H1 (cell line): ENCODE results near the gene ARHGEF26. TPM values are rescaled to one million over a fixed set of nuclear protein-coding genes. Genes with fewer than 3 reads are reported as not detected.
A peak's percentile ranks its signal among the peaks of the same experiment; 100 is the strongest.

Experiments
- CTCF ChIA-PET: fragments of 300-600 bp; sonication (Branson Sonifier 250); formaldehyde crosslinking; loops from one replicate; lab custom pipeline; 2021; ENCODE audit not compliant: partially characterized antibody; lab: Charles Lee
- POLR2A ChIA-PET: fragments of 300-600 bp; sonication (Branson Sonifier 250); formaldehyde crosslinking; loops from one replicate; lab custom pipeline; 2021; ENCODE audit warnings: inconsistent platforms; ENCODE audit not compliant: partially characterized antibody; lab: Charles Lee
- DNase-seq, 2 experiments: peaks; one replicate each; pipeline versions ENCODE4 v3.0.0 to v3.0.0-alpha.2; 2010 to 2022; ENCODE audit warnings: low spot score in 2 of 2, low read depth in 1 of 2, mixed read lengths in 1 of 2
- FAIRE-seq: peaks from 2 replicates; lab custom pipeline; 2011; peaks lifted over from hg19 to GRCh38; lab: Jason Lieb, UNC
- H2AFZ ChIP-seq: 2 replicates; pipeline ENCODE4 v1.8.1; 2012; ENCODE audit warnings: low read length, inconsistent platforms
- H2AK5ac ChIP-seq: 2 replicates; pipeline ENCODE4 v1.6.1; 2013; ENCODE audit warnings: low read depth, low read length
- H2BK120ac ChIP-seq: replicated peaks from 2 replicates; pipeline ENCODE3; 2013; ENCODE audit warnings: low read depth, low read length, inconsistent platforms
- H2BK12ac ChIP-seq: 2 replicates; pipeline ENCODE4 v1.6.1; 2013; ENCODE audit warnings: low read depth, low read length
- H2BK15ac ChIP-seq: 2 replicates; pipeline ENCODE4 v1.6.1; 2013; ENCODE audit warnings: low read length
- H2BK20ac ChIP-seq: 2 replicates; pipeline ENCODE4 v1.6.1; 2013; ENCODE audit warnings: low read length
- H2BK5ac ChIP-seq: 2 replicates; pipeline ENCODE4 v1.6.1; 2013; ENCODE audit warnings: low read depth, low read length
- H3K14ac ChIP-seq: 2 replicates; pipeline ENCODE4 v1.6.1; 2013; ENCODE audit warnings: inconsistent platforms; ENCODE audit not compliant: insufficient read length
- H3K18ac ChIP-seq: 2 replicates; pipeline ENCODE4 v1.6.1; 2013; ENCODE audit warnings: low read length; ENCODE audit errors: extremely low read depth
- H3K23ac ChIP-seq: 2 replicates; pipeline ENCODE4 v1.6.1; 2013; ENCODE audit warnings: inconsistent platforms; ENCODE audit not compliant: insufficient read length
- H3K23me2 ChIP-seq: 2 replicates; pipeline ENCODE4 v1.6.1; 2013; ENCODE audit warnings: low read depth, low read length
- H3K27ac ChIP-seq: 2 replicates; pipeline ENCODE4 v1.6.1; 2011; ENCODE audit warnings: low read depth, low read length, inconsistent platforms
- H3K27me3 ChIP-seq, 4 experiments: replicated peaks in 1 of 4; 1 replicate in 1 of 4; 2 replicates in 3 of 4; pipeline versions ENCODE4 v1.6.1 to v1.8.1; 2011 to 2013; ENCODE audit warnings: low read length in 3 of 4, mild to moderate bottlenecking in 3 of 4, inconsistent platforms in 2 of 4, mixed read lengths in 2 of 4, moderate library complexity in 1 of 4; ENCODE audit not compliant: control insufficient read depth in 3 of 4, insufficient read depth in 3 of 4; ENCODE audit errors: extremely low read depth in 1 of 4
- H3K36me3 ChIP-seq, 4 experiments: 2 replicates each; pipeline versions ENCODE4 v1.6.1 to v1.8.1; 2011 to 2013; ENCODE audit warnings: mild to moderate bottlenecking in 4 of 4, low read length in 3 of 4, moderate library complexity in 2 of 4, control low read depth in 1 of 4, inconsistent platforms in 1 of 4; ENCODE audit not compliant: insufficient read depth in 4 of 4, control insufficient read depth in 2 of 4
- H3K4ac ChIP-seq: replicated peaks from 2 replicates; pipeline ENCODE3; 2013; ENCODE audit warnings: low read length, low read depth, mixed read lengths, inconsistent platforms; ENCODE audit not compliant: insufficient read length
- H3K4me1 ChIP-seq, 4 experiments: replicated peaks in 1 of 4; 1 replicate in 1 of 4; 2 replicates in 3 of 4; pipeline versions ENCODE4 v1.6.1 to v1.8.1; 2011 to 2013; ENCODE audit warnings: low read length in 3 of 4, inconsistent platforms in 2 of 4, mixed read lengths in 1 of 4; ENCODE audit not compliant: insufficient read depth in 4 of 4, control insufficient read depth in 3 of 4
- H3K4me2 ChIP-seq, 2 experiments: 2 replicates each; pipeline versions ENCODE4 v1.6.1 to v1.8.1; 2011 to 2013; ENCODE audit warnings: low read depth in 2 of 2, low read length in 2 of 2, control low read depth in 1 of 2, inconsistent platforms in 1 of 2, mild to moderate bottlenecking in 1 of 2; ENCODE audit not compliant: insufficient read depth in 1 of 2
- H3K4me3 ChIP-seq, 4 experiments: fragments of 200-600, 300-600 bp in 1 of 4; sonication (generic), shearing (Covaris generic), sonication (Bioruptor Twin) in 1 of 4; 2 replicates each; pipeline versions ENCODE4 v1.5.1 to v1.8.1; 2011 to 2016; ENCODE audit warnings: low read length in 4 of 4, low read depth in 3 of 4, control low read depth in 2 of 4, inconsistent platforms in 2 of 4, mild to moderate bottlenecking in 2 of 4, mixed read lengths in 1 of 4, moderate library complexity in 1 of 4; ENCODE audit not compliant: insufficient read depth in 2 of 4; ENCODE audit errors: extremely low read depth in 1 of 4
- H3K56ac ChIP-seq: replicated peaks from 2 replicates; pipeline ENCODE3; 2013; ENCODE audit warnings: low read depth, mild to moderate bottlenecking, mixed read lengths, low read length, inconsistent platforms; ENCODE audit not compliant: insufficient read length
- H3K79me1 ChIP-seq: 2 replicates; pipeline ENCODE4 v1.6.1; 2013; ENCODE audit warnings: low read depth, low read length, control low read depth
- H3K79me2 ChIP-seq, 2 experiments: 2 replicates each; pipeline versions ENCODE4 v1.6.1 to v1.8.1; 2012 to 2013; ENCODE audit warnings: low read length in 2 of 2, mild to moderate bottlenecking in 2 of 2, inconsistent platforms in 1 of 2; ENCODE audit not compliant: insufficient read depth in 2 of 2, control insufficient read depth in 1 of 2
- H3K9ac ChIP-seq, 4 experiments: replicated peaks in 1 of 4; 1 replicate in 1 of 4; 2 replicates in 3 of 4; pipeline versions ENCODE4 v1.6.1 to v1.8.1; 2011 to 2013; ENCODE audit warnings: low read depth in 3 of 4, low read length in 3 of 4, control low read depth in 2 of 4, mild to moderate bottlenecking in 2 of 4, moderate library complexity in 2 of 4, inconsistent platforms in 1 of 4; ENCODE audit errors: extremely low read depth in 1 of 4
- H3K9me3 ChIP-seq, 2 experiments: 2 replicates each; pipeline versions ENCODE4 v1.6.1 to v1.8.1; 2012 to 2013; ENCODE audit warnings: mild to moderate bottlenecking in 2 of 2, moderate library complexity in 2 of 2, control low read depth in 1 of 2, inconsistent platforms in 1 of 2, low read depth in 1 of 2, low read length in 1 of 2, mixed read lengths in 1 of 2; ENCODE audit not compliant: insufficient read depth in 2 of 2
- H4K20me1 ChIP-seq, 2 experiments: replicated peaks in 1 of 2; 2 replicates each; pipeline versions ENCODE3 to v1.8.1; 2011 to 2013; ENCODE audit warnings: inconsistent platforms in 2 of 2, low read length in 2 of 2, mild to moderate bottlenecking in 1 of 2; ENCODE audit not compliant: insufficient read depth in 2 of 2, control insufficient read depth in 1 of 2
- H4K5ac ChIP-seq: 2 replicates; pipeline ENCODE4 v1.6.1; 2013; ENCODE audit warnings: low read length, low read depth, mixed read lengths, inconsistent platforms; ENCODE audit not compliant: insufficient read length
- H4K8ac ChIP-seq: 2 replicates; pipeline ENCODE4 v1.8.0; 2013; ENCODE audit warnings: mild to moderate bottlenecking, moderate library complexity, low read length, inconsistent platforms; ENCODE audit not compliant: insufficient read depth; ENCODE audit errors: extremely low read depth
- H4K91ac ChIP-seq: replicated peaks from 2 replicates; pipeline ENCODE3; 2013; ENCODE audit warnings: low read length, mixed read lengths, inconsistent platforms; ENCODE audit not compliant: insufficient read length
- CEBPB ChIP-seq: IDR thresholded peaks from 2 replicates; pipeline ENCODE4 v1.6.1; 2012; ENCODE audit warnings: low read depth, low read length
- CHD1 ChIP-seq: IDR thresholded peaks from 2 replicates; pipeline ENCODE4 v1.6.1; 2012; ENCODE audit warnings: low read depth, low read length, improper control_type of control experiment
- CHD2 ChIP-seq: IDR thresholded peaks from 2 replicates; pipeline ENCODE4 v1.6.1; 2012; ENCODE audit warnings: low read length, improper control_type of control experiment
- JUND ChIP-seq: IDR thresholded peaks from 2 replicates; pipeline ENCODE4 v1.6.1; 2011; ENCODE audit warnings: mild to moderate bottlenecking, improper control_type of control experiment, low read length
- NRF1 ChIP-seq: IDR thresholded peaks from 2 replicates; pipeline ENCODE4 v1.6.1; 2011; ENCODE audit warnings: mild to moderate bottlenecking, low read depth, low read length, improper control_type of control experiment
- RAD21 ChIP-seq, 2 experiments: IDR thresholded peaks in 1 of 2; conservative IDR thresholded peaks in 1 of 2; 2 replicates each; pipeline ENCODE4 v1.6.1; 2011; ENCODE audit warnings: low read depth in 2 of 2, low read length in 2 of 2, improper control_type of control experiment in 1 of 2, inconsistent platforms in 1 of 2, mild to moderate bottlenecking in 1 of 2, moderate library complexity in 1 of 2
- RXRA ChIP-seq: IDR thresholded peaks from 2 replicates; pipeline ENCODE4 v1.6.1; 2011; ENCODE audit warnings: low read depth, mild to moderate bottlenecking, low read length, moderate library complexity; ENCODE audit not compliant: insufficient read depth
- SIRT6 ChIP-seq: IDR thresholded peaks from one replicate; pipeline ENCODE4 v1.7.1; 2012; ENCODE audit warnings: low read length, inconsistent platforms
- SIX5 ChIP-seq: IDR thresholded peaks from 2 replicates; pipeline ENCODE4 v1.6.1; 2011; ENCODE audit warnings: mild to moderate bottlenecking, low read depth, low read length
- SP2 ChIP-seq: IDR thresholded peaks from 2 replicates; pipeline ENCODE4 v1.6.1; 2012; ENCODE audit warnings: mild to moderate bottlenecking, low read length, inconsistent platforms
- SUZ12 ChIP-seq: fragments of 200-600 bp; sonication (generic); IDR thresholded peaks from 2 replicates; pipeline ENCODE4 v1.6.1; 2012; ENCODE audit warnings: mild to moderate bottlenecking, inconsistent platforms, low read length, moderate library complexity, mixed read lengths
- TAF1 ChIP-seq: IDR thresholded peaks from 2 replicates; pipeline ENCODE4 v1.6.1; 2011; ENCODE audit warnings: mild to moderate bottlenecking, low read depth, low read length
- TBP ChIP-seq: IDR thresholded peaks from 2 replicates; pipeline ENCODE4 v1.6.1; 2011; ENCODE audit warnings: low read depth, low read length, improper control_type of control experiment
- TCF12 ChIP-seq: IDR thresholded peaks from 2 replicates; pipeline ENCODE4 v1.6.1; 2011; ENCODE audit warnings: low read depth, mild to moderate bottlenecking, low read length
- WGBS, 2 experiments: shearing (Covaris generic) in 1 of 2; methylation state at CpG; one replicate each; pipeline versions ENCODE4 v1.1.6 to v1.1.7; 2013 to 2015; ENCODE audit warnings: low lambda C conversion rate in 2 of 2, mixed read lengths in 2 of 2, inconsistent platforms in 1 of 2, low coverage in 1 of 2, missing lambda C conversion rate in 1 of 2; ENCODE audit not compliant: insufficient replicate concordance in 2 of 2, insufficient coverage in 1 of 2, insufficient read length in 1 of 2; ENCODE audit errors: extremely low coverage in 1 of 2, missing lambda C conversion rate in 1 of 2; 5-methylcytosine and 5-hydroxymethylcytosine counted together
- polyA plus RNA-seq, 7 experiments: library from polyadenylated mRNA; depleted of rRNA in 3 of 7; stranded (reverse) in 5 of 7; unstranded in 2 of 7; fragments of >200 nt in 5 of 7; fragments of 200-250 nt in 2 of 7; gene quantifications; 1 replicate in 5 of 7; 2 replicates in 1 of 7; 4 replicates in 1 of 7; pipeline versions ENCODE4 v1.2.1 to v1.2.3, GENCODE V29; 2011 to 2013; ENCODE audit warnings: missing spikeins in 2 of 7, mixed read lengths in 2 of 7
- total RNA-seq: library from RNA; stranded (reverse); fragmentation: NEBNext Ultra II Directional; extraction: Animal tissue kit (Norgen Biotek cat#: 25700); gene quantifications from 2 replicates; pipeline ENCODE4 v1.2.1, GENCODE V29; 2021
- TF ChIP-seq, protein P1 (sequence below): IDR thresholded peaks from 2 replicates; pipeline ENCODE4 v1.6.1; 2011; ENCODE audit warnings: low read depth, mild to moderate bottlenecking, low read length; ENCODE audit not compliant: insufficient read depth

ARHGEF26 gene
- total and polyA plus RNA-seq, 2 of the 8 experiments (the other 6 are each of a cell fraction or from before 2014, with no cell fraction given) = 3.1 to 15.6 TPM

- no peak for FAIRE-seq
- TF ChIP-seq RAD21 (IDR thresholded peaks at IDR 0.05 in 1 of 2, conservative IDR thresholded peaks at IDR 0.05 in 1 of 2; ENCODE audit: low read depth in 2 of 2, low read length in 2 of 2) = no peak
- TF ChIP-seq SIX5 = no peak
- no peak for TF ChIP-seq RXRA
- TF ChIP-seq JUND = no peak
- no peak for TF ChIP-seq SIRT6
- TF ChIP-seq TAF1 = no peak
- no peak for TF ChIP-seq TCF12
- TF ChIP-seq NRF1 = no peak
- TF ChIP-seq CEBPB = no peak
- no peak for TF ChIP-seq CHD1
- TF ChIP-seq CHD2 = no peak
- TF ChIP-seq, protein P1, sequence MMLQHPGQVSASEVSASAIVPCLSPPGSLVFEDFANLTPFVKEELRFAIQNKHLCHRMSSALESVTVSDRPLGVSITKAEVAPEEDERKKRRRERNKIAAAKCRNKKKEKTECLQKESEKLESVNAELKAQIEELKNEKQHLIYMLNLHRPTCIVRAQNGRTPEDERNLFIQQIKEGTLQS = no peak
- no peak for TF ChIP-seq SP2
- no peak for TF ChIP-seq SUZ12
- no peak for TF ChIP-seq TBP
Measured at GRCh38 chr3:154123906-154124305, 2.7 kb downstream of the ARHGEF26 start.

More at GRCh38 chr3:154123906-154124305, 2.7 kb downstream of the ARHGEF26 start:
- H3K14ac ChIP-seq = no peak overlapping the region
- ChIA-PET CTCF (interaction anchor here (0.5 to 3.6 kb wide), 3 partner anchors 25 to 187 kb away, joined by 3 to 24 read pairs (median 4); no protein-coding TSS in a partner anchor), POLR2A (no interaction called here)
- H4K8ac ChIP-seq = no peak overlapping the region
- H3K27me3 ChIP-seq = peaks cover 0 to 20% (median 11%) of the 10 kb centered on the region in 4 experiments; a peak in 5 of 7 replicates
- H3K4me1 ChIP-seq = peaks cover 0 to 5% (median 1%) of the 10 kb centered on the region in 4 experiments; a peak in 2 of 7 replicates
- peak overlapping the region in 1 of 4 experiments; percentile 85; a peak in 1 of 8 replicates for H3K4me3 ChIP-seq
- H2BK12ac ChIP-seq = no peak overlapping the region
- H3K4ac ChIP-seq = no peak overlapping the region
- no peaks in the 10 kb centered on the region; the same call in 1 of the 2 replicates for H3K79me1 ChIP-seq
- H3K9me3 ChIP-seq = no peaks in the 10 kb centered on the region
- peaks cover 0 to 5% (median 2%) of the 10 kb centered on the region in 4 experiments; a peak in 1 of 8 replicates for H3K36me3 ChIP-seq
- H2BK5ac ChIP-seq = no peak overlapping the region
- H4K20me1 ChIP-seq = peaks cover 3 to 5% of the 10 kb centered on the region in 2 experiments
- H3K9ac ChIP-seq = no peak overlapping the region
- H3K23ac ChIP-seq = no peak overlapping the region
- H2BK120ac ChIP-seq = no peak overlapping the region
- no peak overlapping the region for H3K18ac ChIP-seq
- H3K27ac ChIP-seq = no peak overlapping the region
- H2AFZ ChIP-seq = no peak overlapping the region
- no peak overlapping the region for H3K56ac ChIP-seq
- no peak for DNase-seq
- H3K79me2 ChIP-seq = peaks cover 0 to 18% of the 10 kb centered on the region in 2 experiments; a peak in 2 of 4 replicates
- H2BK20ac ChIP-seq = no peak overlapping the region
- H3K4me2 ChIP-seq = peak overlapping the region; percentile 25 to 96; a peak in 2 of 4 replicates
- WGBS, 2 experiments = 76% methylated on average over 3 of the region's 3 CpGs; no CpG with 5 or more reads in 1 of the 2 experiments
- H4K91ac ChIP-seq = no peak overlapping the region
- H3K23me2 ChIP-seq = peaks cover 19% of the 10 kb centered on the region
- H2AK5ac ChIP-seq = no peak overlapping the region
- H2BK15ac ChIP-seq = no peak overlapping the region
- H4K5ac ChIP-seq = no peak overlapping the region
